ENCODE results near the gene VCPKMT.

DNA sequence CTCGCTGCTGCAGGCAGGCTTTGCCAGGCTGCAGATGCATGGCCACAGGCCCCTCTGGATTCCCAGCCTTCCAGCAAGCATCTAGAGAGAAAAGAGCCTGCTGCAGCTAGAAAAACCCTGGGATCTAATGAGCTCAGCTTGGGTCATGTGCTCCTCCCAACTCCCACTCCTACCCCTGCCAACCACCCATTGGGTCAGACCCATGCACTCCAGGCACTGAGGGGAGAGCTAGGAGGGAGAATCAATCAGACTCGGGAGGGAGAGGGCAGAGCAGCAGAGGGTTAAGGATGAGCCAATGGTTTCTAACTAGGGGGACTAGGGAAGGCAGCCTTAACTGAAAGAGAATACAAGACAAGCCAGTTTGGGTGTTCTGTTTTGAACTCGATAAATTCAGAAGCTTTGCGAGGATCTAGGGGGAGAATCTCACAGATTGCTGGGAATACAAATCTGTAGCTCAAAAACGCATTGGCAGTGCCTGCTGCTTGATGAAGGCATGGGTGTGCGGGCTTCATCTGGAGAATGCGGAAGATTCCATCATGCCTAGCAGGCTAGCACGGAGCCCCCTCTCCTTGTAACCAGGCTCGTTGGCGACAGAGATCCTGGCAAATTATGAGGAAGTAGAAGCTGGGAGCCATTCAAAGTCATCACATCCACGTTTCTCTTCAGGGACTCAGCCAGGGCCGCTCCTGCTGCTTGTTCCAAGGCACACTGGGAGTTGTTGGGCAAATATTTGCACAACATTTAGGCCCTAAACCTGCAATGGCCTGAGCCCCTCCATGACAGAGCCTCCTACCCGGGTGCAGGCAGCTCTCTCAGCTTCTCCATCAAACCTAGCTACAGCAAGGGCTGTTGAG, 56.4 kb downstream of the VCPKMT start:
- no peak for TF ChIP-seq CTCF (conservative IDR thresholded peaks at IDR 0.05; ENCODE audit: low read depth, low read length)
- TF ChIP-seq EZH2 (IDR thresholded peaks at IDR 0.05; ENCODE audit: low read length, unreplicated experiment) = no peak

All from PC-3 (cell line).